Kidney glomerular epithelial cell (primary cell): ENCODE results near the gene C10orf71.

Source experiments
- DNase-seq: peaks from one replicate; lab custom pipeline; 2025; lab: John Stamatoyannopoulos, UW

The C10orf71 gene

GRCh38 chr10:49361735-49362568 lies 63.0 kb downstream of the C10orf71 start:
- no peak for DNase-seq

GRCh38 chr10:49362596-49363260 lies 63.8 kb downstream of the C10orf71 start:
- DNase-seq, result no peak

GRCh38 chr10:49363309-49364031 lies 64.5 kb downstream of the C10orf71 start:
- DNase-seq, result no peak

- no peak for DNase-seq
Measured at GRCh38 chr10:49364051-49364450, 65.1 kb downstream of the C10orf71 start.

GRCh38 chr10:49364747-49365146 lies 65.8 kb downstream of the C10orf71 start:
- DNase-seq, result no peak

- no peak for DNase-seq
Measured at GRCh38 chr10:49365275-49365674, 66.3 kb downstream of the C10orf71 start.

- DNase-seq, result no peak
Measured at GRCh38 chr10:49365675-49366415, 66.9 kb downstream of the C10orf71 start.

- no peak for DNase-seq
Measured at GRCh38 chr10:49366460-49366859, 67.5 kb downstream of the C10orf71 start.

GRCh38 chr10:49367600-49367999 lies 68.6 kb downstream of the C10orf71 start:
- no peak for DNase-seq

GRCh38 chr10:49368256-49368655 lies 69.3 kb downstream of the C10orf71 start:
- no peak for DNase-seq

GRCh38 chr10:49369216-49370162 lies 70.5 kb downstream of the C10orf71 start:
- DNase-seq, result no peak

GRCh38 chr10:49370326-49371100 lies 71.5 kb downstream of the C10orf71 start:
- DNase-seq, result no peak

GRCh38 chr10:49371967-49372366 lies 73.0 kb downstream of the C10orf71 start:
- no peak for DNase-seq

GRCh38 chr10:49373361-49373760 lies 74.4 kb downstream of the C10orf71 start:
- DNase-seq, result no peak

GRCh38 chr10:49374740-49375139 lies 75.8 kb downstream of the C10orf71 start:
- DNase-seq, result no peak

- no peak for DNase-seq
Measured at GRCh38 chr10:49375611-49376010, 76.6 kb downstream of the C10orf71 start.
